ENCODE results near the gene REM1.

REM1 gene

GRCh38 chr20:31523361-31524283, 48.5 kb downstream of the REM1 start:
- no peak for DNase-seq

- no peak for DNase-seq
Observed at GRCh38 chr20:31527266-31527665, 52.2 kb downstream of the REM1 start.
